ENCODE results near the gene NR5A1. TPM values are rescaled to one million over a fixed set of nuclear protein-coding genes. Genes with fewer than 3 reads are reported as not detected.

Gene NR5A1
- total RNA-seq, 1 donor from 2014 or later, result 0.96 TPM

DNA sequence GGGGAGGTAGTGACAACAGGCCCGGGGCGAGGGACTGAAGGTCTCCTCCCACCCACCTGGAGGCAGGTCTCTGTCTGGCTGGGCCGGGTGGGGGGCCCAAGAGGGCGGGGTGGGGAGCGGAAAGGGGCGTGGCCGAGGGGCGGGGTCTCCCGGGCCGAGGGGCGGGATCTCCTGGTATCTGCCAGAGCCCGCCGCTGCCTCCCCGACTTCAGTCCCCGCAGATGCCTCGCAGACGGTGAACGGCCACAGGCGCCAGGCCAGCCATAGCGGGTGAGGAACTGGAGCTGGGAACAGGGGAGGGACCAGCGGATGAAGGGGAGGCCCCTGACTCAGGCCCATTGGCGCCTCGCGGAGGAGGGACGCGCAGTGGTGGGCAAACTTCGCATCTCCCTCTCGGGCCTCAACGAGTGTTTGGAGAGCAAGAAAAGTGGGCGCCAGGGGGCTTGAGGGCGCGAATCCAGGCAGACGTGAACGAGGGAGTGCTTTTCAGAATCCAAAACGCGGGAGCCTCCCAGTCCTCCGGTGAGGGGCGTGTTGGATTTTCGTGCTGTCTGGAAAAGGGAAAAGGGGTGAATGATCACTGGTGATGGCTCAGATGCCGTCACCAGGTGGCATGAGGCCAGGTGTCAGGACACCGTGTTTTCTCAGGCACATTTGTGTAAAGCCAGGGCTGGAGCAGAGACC lies 56.8 kb downstream of the NR5A1 start, which contains the start of gene ADGRD2:
Gene ADGRD2, plus strand, starts transcription at position 211 of the 684 bp plus-strand sequence. CDS start 1,216 bp downstream, outside the sequence.
- Histone ChIP-seq H3K9me3 (no peaks in the 10 kb centered on the region), H3K27ac (no peak within 1 kb of the TSS), H3K4me3 (no peak within 1 kb of the TSS), H3K27me3 (no peaks in the 10 kb centered on the region), H3K4me1 (no peaks in the 10 kb centered on the region), H3K36me3 (no peaks in the 10 kb centered on the region)
- intact Hi-C loops (cut with DNase I), result no loop called here
- TF ChIP-seq CTCF (IDR thresholded peaks at IDR 0.05), result no peak
- DNase-seq (ENCODE audit: low spot score in 2 of 2), result no peak

- no peak overlapping the region for H3K27ac ChIP-seq
- H3K4me1 ChIP-seq, result no peaks in the 10 kb centered on the region
- H3K9me3 ChIP-seq, result no peaks in the 10 kb centered on the region
- no peaks in the 10 kb centered on the region for H3K27me3 ChIP-seq
- no peak for TF ChIP-seq CTCF (IDR thresholded peaks at IDR 0.05)
- DNase-seq (ENCODE audit: low spot score in 2 of 2), result no peak
- H3K4me3 ChIP-seq, result no peak overlapping the region
- H3K36me3 ChIP-seq, result no peaks in the 10 kb centered on the region
- intact Hi-C loops (cut with DNase I), result no loop called here
These were observed 57.6 kb downstream of the NR5A1 start for GRCh38 chr9:124449381-124450151.

DNA sequence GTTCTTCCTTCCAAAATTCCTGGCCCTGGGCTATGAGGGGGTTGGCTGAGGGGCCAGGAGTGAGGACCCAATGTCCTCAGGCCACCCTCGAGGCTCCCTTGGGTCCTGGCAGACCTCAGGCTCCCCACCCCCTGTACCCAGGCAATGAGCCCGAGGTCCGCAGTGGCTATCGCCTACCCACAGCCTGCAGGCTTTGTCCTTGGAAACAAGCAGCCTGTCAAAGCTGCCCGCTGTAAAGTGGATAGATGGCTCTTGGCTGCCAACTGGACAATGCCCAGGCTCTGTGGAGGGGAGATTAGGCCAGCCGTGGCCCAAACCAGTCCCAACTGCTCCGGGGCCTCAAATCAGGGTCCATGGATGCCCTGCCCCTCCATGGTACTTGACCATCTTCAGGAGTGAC lies 59.2 kb downstream of the NR5A1 start:
- no peak overlapping the region for H3K27ac ChIP-seq
- intact Hi-C loops (cut with DNase I), result no loop called here

DNA sequence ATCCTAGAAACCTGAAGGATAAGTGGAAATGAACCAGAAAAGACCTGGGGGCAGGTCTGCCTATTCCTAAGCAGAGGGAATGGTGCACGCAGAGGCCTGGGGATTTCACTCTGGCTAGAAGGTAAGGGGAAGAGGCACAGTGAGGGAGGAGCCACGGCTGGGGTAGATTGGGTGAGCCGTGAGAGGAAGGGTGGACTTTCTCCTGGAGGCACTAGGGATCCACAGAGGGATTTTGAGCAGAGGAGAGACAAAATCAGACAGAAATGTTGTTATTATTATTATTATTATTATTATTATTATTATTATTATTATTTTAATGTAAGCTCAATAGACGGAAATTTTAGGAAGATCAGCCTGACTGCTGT lies 59.9 kb downstream of the NR5A1 start:
- H3K9me3 ChIP-seq, result peaks cover 0 to 3% of the 10 kb centered on the region in 2 donors
- DNase-seq (ENCODE audit: low spot score in 2 of 2), result no peak
- H3K27ac ChIP-seq, result no peak overlapping the region
- H3K27me3 ChIP-seq, result no peaks in the 10 kb centered on the region
- intact Hi-C loops (cut with DNase I), result no loop called here
- no peaks in the 10 kb centered on the region for H3K4me1 ChIP-seq
- H3K4me3 ChIP-seq, result no peak overlapping the region
- no peaks in the 10 kb centered on the region for H3K36me3 ChIP-seq
- no peak for TF ChIP-seq CTCF (IDR thresholded peaks at IDR 0.05)

More for the DNA sequence above, 59.2 kb downstream of the NR5A1 start:
- H3K9me3 ChIP-seq, result no peaks in the 10 kb centered on the region
- DNase-seq (ENCODE audit: low spot score in 2 of 2), result no peak
- no peak for TF ChIP-seq CTCF (IDR thresholded peaks at IDR 0.05)
- no peaks in the 10 kb centered on the region for H3K36me3 ChIP-seq
- no peak overlapping the region for H3K4me3 ChIP-seq
- no peaks in the 10 kb centered on the region for H3K27me3 ChIP-seq
- H3K4me1 ChIP-seq, result no peaks in the 10 kb centered on the region

DNA sequence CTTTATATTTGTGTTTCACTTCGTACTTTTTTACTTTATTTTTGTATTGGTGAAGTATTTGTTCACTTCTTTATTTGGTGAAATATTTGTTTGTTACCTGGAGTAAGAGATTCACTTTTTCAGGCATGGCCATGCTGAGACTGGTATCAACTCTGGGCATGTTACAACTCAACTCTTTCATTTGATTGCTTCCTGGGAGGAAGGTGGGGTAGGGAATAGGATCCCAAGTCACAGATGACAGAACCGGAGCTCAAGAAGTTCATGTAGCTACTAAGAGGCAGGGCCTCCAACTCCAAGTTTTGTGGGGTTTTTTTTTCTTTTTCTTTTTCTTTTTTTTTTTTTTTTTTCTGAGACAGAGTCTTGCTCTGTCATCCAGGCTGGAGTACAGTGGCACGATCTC lies 63.0 kb downstream of the NR5A1 start:
- Histone ChIP-seq H3K27ac (no peak overlapping the region), H3K36me3 (no peaks in the 10 kb centered on the region), H3K4me3 (no peak overlapping the region), H3K27me3 (no peaks in the 10 kb centered on the region), H3K4me1 (no peaks in the 10 kb centered on the region), H3K9me3 (peaks cover 0 to 3% of the 10 kb centered on the region in 2 donors)
- TF ChIP-seq CTCF (IDR thresholded peaks at IDR 0.05), result no peak
- DNase-seq (ENCODE audit: low spot score in 2 of 2), result no peak
- intact Hi-C loops (cut with DNase I), result no loop called here
